SK-N-SH treated with all-trans-retinoic acid at 6 μM for 48 hours (cell line): ENCODE data around the gene FGF6.

Experiments used
- ATAC-seq: fragments of 200-7000 bp; cut with Tn5 transposase; 3 replicates; pipeline ENCODE4 v1.9.1; 2020; ENCODE audit warnings: mild to moderate bottlenecking, moderate library complexity
- ARNTL ChIP-seq: fragments of 450-650 bp; formaldehyde crosslinking; IDR thresholded peaks from 2 replicates; pipeline ENCODE4 v1.5.0; 2020; ENCODE audit warnings: low read depth, mild to moderate bottlenecking, moderate library complexity, borderline replicate concordance
- CSDC2 ChIP-seq: fragments of 250-450 bp; sonication (Bioruptor Pico); IDR thresholded peaks from 2 replicates; pipeline ENCODE4 v1.5.0; 2020; ENCODE audit warnings: mild to moderate bottlenecking, moderate library complexity
- ESRRG ChIP-seq: fragments of 250-450 bp; sonication (Bioruptor Pico); IDR thresholded peaks from 2 replicates; pipeline ENCODE4 v1.6.1; 2021; ENCODE audit warnings: mild to moderate bottlenecking
- GLIS3 ChIP-seq: fragments of 250-450 bp; sonication (Bioruptor Pico); IDR thresholded peaks from 2 replicates; pipeline ENCODE4 v1.5.0; 2020; ENCODE audit warnings: mild to moderate bottlenecking, moderate library complexity
- ISL1 ChIP-seq: fragments of 250-450 bp; sonication (Bioruptor Pico); IDR thresholded peaks from 2 replicates; pipeline ENCODE4 v2.1.2; 2022; ENCODE audit warnings: mild to moderate bottlenecking, moderate library complexity
- OSR1 ChIP-seq: fragments of 250-450 bp; sonication (Bioruptor Pico); IDR thresholded peaks from 2 replicates; pipeline ENCODE4 v1.8.0; 2022; ENCODE audit warnings: moderate library complexity, mild to moderate bottlenecking, inconsistent platforms
- POU6F1 ChIP-seq: fragments of 250-450 bp; sonication (Bioruptor Pico); IDR thresholded peaks from 2 replicates; pipeline ENCODE4 v1.8.0; 2021; ENCODE audit warnings: low read depth, mild to moderate bottlenecking, moderate library complexity, borderline replicate concordance
- PPARA ChIP-seq: fragments of 250-450 bp; sonication (Bioruptor Pico); IDR thresholded peaks from 2 replicates; pipeline ENCODE4 v1.5.0; 2020; ENCODE audit warnings: mild to moderate bottlenecking, borderline replicate concordance
- RARB ChIP-seq: fragments of 250-450 bp; sonication (Bioruptor Pico); IDR thresholded peaks from 2 replicates; pipeline ENCODE4 v1.8.0; 2021; ENCODE audit warnings: mild to moderate bottlenecking, moderate library complexity
- TCF4 ChIP-seq: fragments of 250-450 bp; sonication (Bioruptor Pico); IDR thresholded peaks from 2 replicates; pipeline ENCODE4 v1.8.0; 2021; ENCODE audit warnings: mild to moderate bottlenecking, moderate library complexity, borderline replicate concordance
- TOX ChIP-seq: fragments of 250-450 bp; sonication (Bioruptor Pico); IDR thresholded peaks from 2 replicates; pipeline ENCODE4 v1.8.0; 2021; ENCODE audit warnings: mild to moderate bottlenecking, moderate library complexity, borderline replicate concordance
- TSHZ2 ChIP-seq: fragments of 250-450 bp; sonication (Bioruptor Pico); IDR thresholded peaks from 2 replicates; pipeline ENCODE4 v1.5.0; 2020; ENCODE audit warnings: mild to moderate bottlenecking, moderate library complexity
- ZFP3 ChIP-seq: fragments of 250-450 bp; sonication (Bioruptor Pico); IDR thresholded peaks from 2 replicates; pipeline ENCODE4 v1.5.0; 2020; ENCODE audit warnings: mild to moderate bottlenecking, moderate library complexity
- ZNF565 ChIP-seq: fragments of 450-650 bp; formaldehyde crosslinking; conservative IDR thresholded peaks from 2 replicates; pipeline ENCODE4 v1.5.0; 2020; ENCODE audit warnings: low read depth, mild to moderate bottlenecking, moderate library complexity
- ZNF70 ChIP-seq: fragments of 450-650 bp; formaldehyde crosslinking; IDR thresholded peaks from 2 replicates; pipeline ENCODE4 v1.5.0; 2020; ENCODE audit warnings: mild to moderate bottlenecking, moderate library complexity
- ZNF8 ChIP-seq: fragments of 450-650 bp; formaldehyde crosslinking; IDR thresholded peaks from 2 replicates; pipeline ENCODE4 v1.5.0; 2020; ENCODE audit warnings: mild to moderate bottlenecking, moderate library complexity
- TF ChIP-seq, protein P1 (sequence below): fragments of 250-450 bp; sonication (Bioruptor Pico); IDR thresholded peaks from 2 replicates; pipeline ENCODE4 v1.8.0; 2020; ENCODE audit warnings: mild to moderate bottlenecking, moderate library complexity, borderline replicate concordance
- TF ChIP-seq, protein P2 (sequence below): fragments of 250-450 bp; sonication (Bioruptor Pico); IDR thresholded peaks from 2 replicates; pipeline ENCODE4 v1.5.1; 2020; ENCODE audit warnings: low read depth, mild to moderate bottlenecking, moderate library complexity

Gene FGF6

GRCh38 chr12:4447151-4447550 is 1.5 kb upstream of the FGF6 start:
- TF ChIP-seq, protein P1, sequence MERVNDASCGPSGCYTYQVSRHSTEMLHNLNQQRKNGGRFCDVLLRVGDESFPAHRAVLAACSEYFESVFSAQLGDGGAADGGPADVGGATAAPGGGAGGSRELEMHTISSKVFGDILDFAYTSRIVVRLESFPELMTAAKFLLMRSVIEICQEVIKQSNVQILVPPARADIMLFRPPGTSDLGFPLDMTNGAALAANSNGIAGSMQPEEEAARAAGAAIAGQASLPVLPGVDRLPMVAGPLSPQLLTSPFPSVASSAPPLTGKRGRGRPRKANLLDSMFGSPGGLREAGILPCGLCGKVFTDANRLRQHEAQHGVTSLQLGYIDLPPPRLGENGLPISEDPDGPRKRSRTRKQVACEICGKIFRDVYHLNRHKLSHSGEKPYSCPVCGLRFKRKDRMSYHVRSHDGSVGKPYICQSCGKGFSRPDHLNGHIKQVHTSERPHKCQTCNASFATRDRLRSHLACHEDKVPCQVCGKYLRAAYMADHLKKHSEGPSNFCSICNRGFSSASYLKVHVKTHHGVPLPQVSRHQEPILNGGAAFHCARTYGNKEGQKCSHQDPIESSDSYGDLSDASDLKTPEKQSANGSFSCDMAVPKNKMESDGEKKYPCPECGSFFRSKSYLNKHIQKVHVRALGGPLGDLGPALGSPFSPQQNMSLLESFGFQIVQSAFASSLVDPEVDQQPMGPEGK (CRISPR knock-in tag): no peak
- TF ChIP-seq, protein P2, sequence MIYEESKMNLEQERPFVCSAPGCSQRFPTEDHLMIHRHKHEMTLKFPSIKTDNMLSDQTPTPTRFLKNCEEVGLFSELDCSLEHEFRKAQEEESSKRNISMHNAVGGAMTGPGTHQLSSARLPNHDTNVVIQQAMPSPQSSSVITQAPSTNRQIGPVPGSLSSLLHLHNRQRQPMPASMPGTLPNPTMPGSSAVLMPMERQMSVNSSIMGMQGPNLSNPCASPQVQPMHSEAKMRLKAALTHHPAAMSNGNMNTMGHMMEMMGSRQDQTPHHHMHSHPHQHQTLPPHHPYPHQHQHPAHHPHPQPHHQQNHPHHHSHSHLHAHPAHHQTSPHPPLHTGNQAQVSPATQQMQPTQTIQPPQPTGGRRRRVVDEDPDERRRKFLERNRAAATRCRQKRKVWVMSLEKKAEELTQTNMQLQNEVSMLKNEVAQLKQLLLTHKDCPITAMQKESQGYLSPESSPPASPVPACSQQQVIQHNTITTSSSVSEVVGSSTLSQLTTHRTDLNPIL (CRISPR knock-in tag): no peak
- TF ChIP-seq, all 23 proteins: peak for 0
- ATAC-seq: no peak

GRCh38 chr12:4446335-4446734 is 720 bp upstream of the FGF6 start:
- ATAC-seq: no peak
- TF ChIP-seq ZFP3 (CRISPR knock-in tag) (no peak), GLIS3 (CRISPR knock-in tag) (no peak), ARNTL (CRISPR knock-in tag) (no peak), RARB (CRISPR knock-in tag) (no peak), OSR1 (no peak), ESRRG (no peak), CSDC2 (CRISPR knock-in tag) (no peak), ZNF8 (CRISPR knock-in tag) (no peak), TCF4 (no peak), ZNF70 (no peak), TSHZ2 (CRISPR knock-in tag) (no peak), ZNF565 (CRISPR knock-in tag) (no peak)

GRCh38 chr12:4444031-4444430 is 1.6 kb downstream of the FGF6 start:
- ATAC-seq: no peak
- TF ChIP-seq TCF4 (no peak), CSDC2 (CRISPR knock-in tag) (no peak)

DNA sequence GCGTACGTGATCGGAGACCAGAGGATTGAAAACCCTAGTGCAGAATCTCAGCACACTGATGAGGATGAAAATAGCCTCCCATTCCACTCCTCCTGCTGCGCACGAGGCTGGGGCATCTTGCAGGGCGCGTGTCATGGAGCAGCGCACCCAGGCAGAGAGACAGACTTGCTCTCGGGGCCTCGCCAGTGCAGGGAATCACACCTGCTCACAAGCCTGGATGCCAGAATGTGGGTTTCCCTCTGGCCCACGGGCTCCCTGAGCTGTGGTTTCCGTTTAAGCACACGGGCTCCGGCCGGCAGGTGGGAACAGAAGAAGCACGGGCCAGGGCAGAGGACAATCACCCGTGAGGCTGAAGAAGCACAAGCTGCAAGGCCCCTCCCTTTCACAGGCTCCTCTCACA is 2.0 kb downstream of the FGF6 start:
- no peak for TF ChIP-seq TSHZ2 (CRISPR knock-in tag)
- no peak for TF ChIP-seq ARNTL (CRISPR knock-in tag)
- TF ChIP-seq POU6F1: no peak
- TF ChIP-seq GLIS3 (CRISPR knock-in tag): no peak
- TF ChIP-seq RARB (CRISPR knock-in tag): no peak
- TF ChIP-seq TOX (CRISPR knock-in tag): no peak
- no peak for TF ChIP-seq ISL1
- no peak for TF ChIP-seq PPARA
- no peak for ATAC-seq
